SIG-M5 (cell line): ENCODE results near the gene SPAG16.
"Not testable (repeated sequence)": the region's sequence is repeated elsewhere in the genome, so short reads cannot be mapped to it uniquely, and the experiment has no call there.

Experiments
- DNase-seq: peaks from one replicate; lab custom pipeline; 2025; lab: John Stamatoyannopoulos, UW

Gene SPAG16

DNA sequence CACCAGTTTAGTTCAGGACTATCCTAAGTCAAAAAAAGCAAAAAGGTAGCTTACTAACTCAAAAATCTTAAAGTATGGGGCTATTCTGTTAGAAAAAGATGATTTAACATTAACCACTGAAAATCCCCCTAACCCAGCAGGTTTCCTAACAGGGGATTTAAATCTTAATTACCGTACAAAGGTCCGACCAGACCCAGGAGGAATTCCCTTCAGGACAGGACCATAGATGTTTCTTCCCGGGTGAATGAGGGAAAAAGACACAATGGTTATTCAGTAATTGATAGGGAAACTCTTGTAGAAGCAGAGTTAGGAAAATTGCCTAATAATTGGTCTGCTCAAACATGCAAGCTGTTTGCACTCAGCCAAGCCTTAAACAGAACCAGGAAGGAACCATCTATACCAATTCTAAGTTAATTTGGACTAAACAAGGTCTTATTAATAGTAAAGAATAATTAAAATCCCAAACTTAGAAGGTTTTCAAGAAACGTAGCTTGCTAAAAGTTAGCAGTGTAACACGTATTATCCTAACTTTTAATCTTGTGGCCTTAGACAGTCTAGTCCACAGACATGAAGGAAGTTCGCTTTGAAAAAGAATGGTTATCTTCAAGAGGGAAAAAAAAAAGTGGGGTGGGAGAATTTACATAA lies 124.3 kb downstream of the SPAG16 start:
- DNase-seq: not testable (repeated sequence)

DNA sequence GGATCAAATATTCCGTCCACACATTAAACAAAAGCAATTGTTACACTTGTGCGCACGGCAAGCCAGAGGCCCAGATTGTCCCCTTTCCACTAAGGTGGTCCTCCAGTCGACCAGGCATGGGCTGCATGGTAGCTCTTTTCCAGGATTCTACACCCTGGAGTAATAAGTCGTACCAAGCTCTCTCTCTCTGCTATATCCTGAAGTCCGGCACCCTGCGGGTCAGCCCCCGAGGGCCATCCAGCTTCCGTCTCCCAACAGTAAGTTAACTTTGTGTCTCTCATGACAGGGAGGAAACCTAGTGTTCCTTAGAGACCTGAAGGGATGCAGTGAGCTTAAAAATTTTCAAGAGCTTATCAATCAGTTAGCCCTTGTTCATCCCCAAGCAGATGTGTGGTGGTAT lies 126.4 kb downstream of the SPAG16 start:
- DNase-seq: not testable (repeated sequence)

DNA sequence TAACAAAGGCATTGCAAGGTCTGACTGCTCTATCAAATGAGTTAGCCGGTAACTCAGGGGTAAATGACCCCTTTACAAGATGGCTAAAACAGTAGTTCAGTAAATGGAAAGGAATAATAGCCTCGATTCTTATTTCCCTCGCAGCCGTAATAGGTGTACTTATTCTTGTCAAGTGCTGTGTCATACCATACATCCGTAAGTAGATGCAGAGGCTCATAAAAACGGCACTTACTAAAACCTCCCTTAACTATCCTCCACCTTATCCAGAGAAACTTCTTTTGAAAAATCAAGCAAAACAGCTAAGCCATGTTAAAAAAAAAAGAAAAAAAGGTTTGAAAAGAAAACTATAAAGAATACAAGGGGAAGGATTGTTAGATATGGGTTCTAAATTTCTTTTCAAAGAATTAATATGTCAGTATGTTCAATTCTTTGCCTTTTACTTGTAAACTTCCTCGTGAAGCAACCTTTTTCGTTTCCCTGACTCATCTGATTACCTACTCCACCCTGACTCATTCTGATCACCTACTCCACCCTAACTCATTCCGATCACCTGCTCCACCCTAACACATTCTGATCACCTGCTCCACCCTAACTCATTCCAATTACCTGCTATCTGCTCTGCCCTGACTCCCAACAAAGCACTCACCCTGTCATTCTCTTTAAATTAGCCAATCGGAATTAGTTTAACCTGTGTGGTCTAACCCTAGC lies 127.5 kb downstream of the SPAG16 start:
- DNase-seq: no peak

DNA sequence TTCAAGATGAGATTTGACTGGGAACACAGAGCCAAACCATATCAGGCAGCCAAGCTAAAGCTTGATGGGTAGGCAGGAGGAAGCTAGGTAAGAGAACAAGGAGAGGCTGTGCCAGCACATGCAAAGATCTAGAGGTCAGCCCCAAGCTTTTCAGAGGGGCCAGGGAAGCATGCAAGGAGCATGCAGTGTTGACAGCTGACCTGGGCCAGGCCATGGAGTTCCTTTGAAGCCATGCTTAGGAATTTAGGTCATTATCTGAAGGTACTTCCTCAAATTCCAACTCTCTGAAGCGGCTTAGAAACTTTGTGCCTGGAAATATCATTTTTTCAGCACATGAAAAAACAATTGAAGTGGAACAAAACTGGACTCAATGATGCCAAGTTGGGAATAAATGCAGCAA lies 130.8 kb downstream of the SPAG16 start:
- DNase-seq: no peak

DNA sequence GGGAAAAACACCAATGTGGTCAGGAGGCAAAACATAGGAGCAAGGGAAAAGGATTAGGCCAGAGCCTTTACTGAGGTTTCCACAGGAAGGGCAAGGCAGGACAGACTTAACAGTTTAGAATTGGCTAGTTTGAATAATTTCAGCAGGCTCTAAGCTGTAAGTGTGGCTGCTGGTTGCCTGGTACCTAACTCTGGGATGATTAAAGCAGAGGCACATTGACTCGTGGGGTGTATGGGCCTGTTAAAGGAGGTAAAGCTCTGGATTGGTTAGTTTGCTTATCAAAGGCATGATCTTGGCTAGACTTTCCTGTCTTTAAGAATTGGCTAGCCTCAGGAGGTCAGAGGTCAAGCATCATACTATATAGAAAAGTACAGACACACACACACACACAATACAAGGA lies 132.6 kb downstream of the SPAG16 start:
- no peak for DNase-seq

DNA sequence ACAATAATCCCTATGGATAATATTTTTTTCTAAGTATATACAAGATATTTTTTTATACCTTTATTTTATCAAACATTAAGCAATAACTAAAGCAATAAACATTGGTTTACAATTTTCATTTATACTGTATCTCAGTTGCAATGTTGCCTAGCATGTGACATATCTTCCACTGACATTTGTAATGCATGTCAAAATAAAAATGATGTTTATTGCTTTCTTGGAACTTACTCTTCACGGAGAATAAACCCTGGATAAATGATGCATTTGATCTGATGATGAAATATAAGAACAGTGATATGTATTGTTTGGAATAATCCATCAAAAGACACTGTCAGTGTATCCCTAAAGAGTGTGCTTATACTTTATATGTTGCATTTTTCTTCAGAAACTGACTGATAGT lies 135.7 kb downstream of the SPAG16 start:
- no peak for DNase-seq

DNA sequence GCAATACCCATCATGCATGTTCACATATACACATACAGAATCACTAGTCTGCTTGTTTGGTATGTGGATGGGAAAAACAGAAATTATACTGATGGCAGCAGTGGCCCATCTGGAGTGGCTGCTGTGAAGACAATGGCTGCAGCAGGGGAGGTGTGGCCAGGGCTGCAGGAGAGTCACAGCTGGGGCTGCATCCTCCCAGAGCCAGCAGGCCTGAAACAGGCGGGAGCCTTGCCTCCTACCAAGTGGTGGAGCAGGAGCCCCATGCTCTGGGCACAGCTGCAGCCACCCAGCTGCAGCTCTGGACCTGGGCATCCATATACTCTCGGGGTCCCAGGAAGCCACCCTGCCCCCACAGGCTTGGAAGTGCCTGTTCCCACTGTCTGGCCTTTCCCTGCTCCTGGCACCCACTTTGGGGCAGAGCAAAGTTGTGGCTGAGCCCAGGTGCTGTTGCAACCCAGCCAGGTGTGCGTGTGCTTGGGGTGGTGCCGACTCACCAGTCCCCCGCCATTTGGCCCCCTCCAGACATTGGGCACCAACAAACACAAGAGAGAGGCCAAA lies 136.6 kb downstream of the SPAG16 start:
- no peak for DNase-seq

DNA sequence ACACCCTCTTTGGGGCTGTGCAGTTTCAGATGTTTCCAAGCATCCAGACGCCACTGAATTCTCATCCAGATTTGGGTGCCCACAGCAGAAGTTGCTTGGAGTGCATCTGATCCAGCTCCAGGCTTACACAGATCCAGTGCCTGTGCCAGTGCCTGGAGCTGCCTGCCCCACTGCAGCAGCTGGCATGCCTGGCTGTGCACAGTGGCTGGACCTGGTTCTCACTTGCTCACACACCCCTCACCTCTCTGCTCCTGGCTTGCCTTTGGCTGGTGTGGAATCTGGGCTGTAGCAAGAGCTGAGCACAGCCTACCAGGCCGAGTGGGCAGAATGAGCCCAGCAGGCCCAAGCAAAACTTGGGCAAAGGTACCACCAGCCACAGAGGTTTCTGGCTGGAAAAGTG lies 137.9 kb downstream of the SPAG16 start:
- no peak for DNase-seq

DNA sequence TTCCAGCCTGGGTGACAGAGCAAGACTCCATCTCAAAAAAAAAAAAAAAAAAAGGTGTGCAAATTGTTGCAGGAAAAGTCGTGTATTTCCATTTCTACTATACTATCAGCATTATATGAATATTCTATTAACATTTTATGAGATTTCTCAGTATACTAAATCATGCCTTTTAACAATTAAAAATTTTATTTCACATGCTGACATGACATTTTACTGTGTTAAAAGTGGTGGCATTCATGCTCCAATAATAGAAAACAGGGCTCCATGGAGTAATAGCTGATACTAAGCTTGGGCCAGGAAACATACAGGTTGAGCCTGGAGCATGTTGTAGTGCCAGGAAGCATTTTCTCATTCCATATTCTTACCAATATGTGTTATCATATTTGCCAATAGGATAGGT lies 141.4 kb downstream of the SPAG16 start:
- no peak for DNase-seq

DNA sequence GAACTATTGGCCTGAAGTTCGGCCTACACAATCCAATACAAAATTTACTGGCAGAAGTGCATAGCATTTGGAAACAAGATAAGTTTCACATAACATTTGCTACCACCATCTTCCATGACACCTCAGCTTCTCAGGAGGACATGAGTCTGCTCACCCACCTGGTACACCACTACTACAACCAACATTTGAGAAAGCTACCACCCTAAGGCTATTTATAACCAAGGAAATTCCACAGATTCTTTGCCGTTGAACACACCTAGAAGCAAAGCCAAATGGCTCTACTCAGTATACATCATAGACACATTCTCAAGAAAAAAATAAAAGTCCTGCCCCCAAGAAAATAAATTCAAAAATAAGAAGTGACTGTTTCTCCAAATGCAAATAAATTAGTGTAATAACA lies 145.3 kb downstream of the SPAG16 start:
- no peak for DNase-seq

DNA sequence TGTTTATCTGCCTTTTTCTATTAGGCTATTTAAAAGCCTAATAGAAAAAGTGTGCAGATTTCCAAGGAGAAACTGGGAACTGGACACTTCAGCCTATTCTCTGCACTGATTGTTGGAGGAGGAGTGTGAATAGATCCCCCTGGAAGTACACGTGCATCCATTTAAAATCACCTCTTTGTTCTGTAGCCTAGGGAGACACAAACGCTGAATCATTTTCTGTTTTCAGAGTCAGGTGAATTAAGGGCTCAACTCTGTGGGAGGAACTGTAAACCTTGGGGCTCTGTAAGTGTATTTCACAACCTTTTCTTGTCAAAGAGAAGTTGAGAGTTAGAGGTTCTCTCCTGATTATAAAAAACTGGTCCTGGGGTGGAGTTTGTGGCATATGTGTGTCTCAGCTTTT lies 159.7 kb downstream of the SPAG16 start:
- no peak for DNase-seq

DNA sequence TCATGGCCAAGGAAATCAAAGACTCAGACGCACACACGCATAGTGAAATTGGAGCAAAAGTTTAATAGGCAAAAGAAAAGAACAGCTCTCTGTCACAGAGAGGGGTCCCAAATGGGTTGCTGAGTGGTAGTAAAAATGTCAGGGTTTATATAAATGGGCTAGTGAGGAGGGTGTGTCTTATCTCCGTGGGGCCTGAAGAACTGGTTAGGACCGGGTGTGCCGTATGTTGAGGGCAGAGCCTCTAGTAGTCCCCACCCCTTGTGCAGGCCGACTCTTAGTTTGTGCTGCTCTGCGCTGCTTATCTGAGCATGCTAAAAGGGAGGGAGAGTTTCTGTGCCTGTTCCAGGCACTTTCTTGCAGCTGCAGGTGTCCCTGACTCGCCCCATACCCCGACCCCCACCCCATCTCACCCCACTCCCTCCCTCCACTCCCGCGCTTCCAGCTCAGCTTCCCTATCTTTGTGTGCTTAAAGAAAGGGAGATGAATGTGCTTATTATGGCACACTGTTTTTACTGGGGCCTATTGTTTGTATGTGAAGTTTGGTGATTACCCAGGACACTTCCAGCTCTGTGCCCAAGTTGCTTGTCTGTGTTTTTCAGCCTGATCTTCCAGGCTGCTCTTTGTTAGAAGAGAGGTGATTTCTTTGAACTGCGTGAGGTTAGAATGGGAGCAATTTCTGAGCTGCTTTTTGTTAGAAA lies 167.4 kb downstream of the SPAG16 start:
- no peak for DNase-seq

DNA sequence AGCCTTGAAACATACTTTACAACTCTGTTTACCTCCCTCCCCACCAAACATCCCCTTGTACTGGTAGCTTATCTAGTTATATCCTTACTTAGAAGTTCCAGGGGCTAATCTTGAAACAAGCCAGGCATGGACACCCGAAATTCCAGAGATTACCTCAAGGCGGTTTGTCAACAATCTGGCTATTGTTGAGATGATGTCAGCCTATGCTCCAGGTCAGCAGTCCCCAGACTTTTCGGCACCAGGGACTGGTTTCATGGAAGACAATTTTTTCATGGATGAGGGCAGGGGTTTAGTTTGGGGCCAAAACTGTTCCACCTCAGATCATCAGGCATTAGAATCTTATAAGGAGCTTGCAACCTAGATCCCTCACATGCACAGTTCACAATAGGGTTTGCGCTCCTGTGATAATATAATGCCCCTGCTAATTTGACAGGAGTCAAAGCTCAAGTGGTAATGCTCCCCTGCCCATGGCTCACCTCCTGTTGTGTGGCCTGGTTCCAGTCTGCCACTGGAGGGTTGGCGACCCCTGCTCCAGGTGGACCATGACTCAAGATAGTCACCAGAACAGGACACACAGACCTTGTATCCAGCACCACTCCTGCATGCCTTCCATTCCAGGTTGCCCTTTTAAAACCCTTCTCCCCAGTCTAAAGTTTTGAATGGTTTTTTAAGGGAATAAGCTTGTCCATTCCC lies 171.2 kb downstream of the SPAG16 start:
- DNase-seq: no peak

DNA sequence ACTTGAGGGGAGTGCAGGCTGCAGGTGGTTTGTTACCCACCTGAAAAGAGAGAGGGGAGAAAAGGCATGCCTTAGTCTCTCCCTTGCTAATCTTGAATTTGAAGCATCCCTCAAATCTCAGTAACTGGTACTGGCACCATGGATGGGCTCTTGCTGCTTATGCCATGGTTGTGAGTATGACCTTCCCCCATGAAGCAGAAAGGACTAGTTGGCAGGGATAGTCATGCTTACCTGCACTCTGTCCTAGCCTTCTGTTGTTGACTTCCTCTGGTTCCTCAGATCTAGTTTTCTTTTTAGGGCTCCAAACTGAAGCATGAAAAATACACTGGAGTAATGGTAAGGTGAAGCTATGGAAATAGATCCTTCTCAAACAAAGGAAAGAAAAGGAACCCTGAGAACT lies 191.2 kb downstream of the SPAG16 start:
- DNase-seq: no peak

DNA sequence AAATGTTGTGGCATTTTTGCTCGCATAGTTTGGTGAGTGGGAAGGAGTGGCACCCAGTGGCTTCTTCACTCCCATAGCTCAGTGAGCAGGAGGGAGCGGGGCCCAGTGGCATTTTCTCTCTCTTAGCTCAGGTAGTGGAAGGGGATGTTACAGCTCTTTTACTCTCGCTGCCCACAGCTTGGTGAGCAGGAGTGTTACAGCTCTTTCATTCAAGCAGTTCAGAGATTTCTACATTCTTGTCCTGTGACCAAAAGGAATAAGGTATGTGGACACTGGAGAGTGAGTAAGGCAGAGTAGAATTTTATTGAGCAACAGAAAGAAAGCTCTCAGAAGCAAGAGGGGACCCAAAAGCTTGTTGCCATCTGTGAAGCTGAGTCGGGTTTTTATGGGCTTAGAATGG lies 192.4 kb downstream of the SPAG16 start:
- no peak for DNase-seq

DNA sequence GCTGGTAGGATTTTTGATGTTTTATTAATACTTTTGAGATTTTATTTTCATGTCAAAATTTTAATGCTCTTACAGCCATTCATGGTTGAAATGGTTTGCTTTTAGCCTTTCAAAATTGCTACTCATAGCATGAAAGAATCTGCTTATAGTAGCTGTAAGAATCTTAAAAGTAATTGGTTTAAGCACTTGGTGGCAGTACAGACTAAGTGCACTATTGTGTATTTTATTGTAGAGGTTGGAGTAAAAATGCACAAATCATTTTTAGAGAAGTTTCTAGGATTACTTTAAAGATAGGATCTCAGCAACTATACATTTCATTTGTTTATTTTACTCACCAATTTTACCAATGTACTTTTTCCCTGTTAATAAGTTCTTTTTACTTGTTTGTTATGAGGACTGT lies 205.8 kb downstream of the SPAG16 start:
- no peak for DNase-seq

DNA sequence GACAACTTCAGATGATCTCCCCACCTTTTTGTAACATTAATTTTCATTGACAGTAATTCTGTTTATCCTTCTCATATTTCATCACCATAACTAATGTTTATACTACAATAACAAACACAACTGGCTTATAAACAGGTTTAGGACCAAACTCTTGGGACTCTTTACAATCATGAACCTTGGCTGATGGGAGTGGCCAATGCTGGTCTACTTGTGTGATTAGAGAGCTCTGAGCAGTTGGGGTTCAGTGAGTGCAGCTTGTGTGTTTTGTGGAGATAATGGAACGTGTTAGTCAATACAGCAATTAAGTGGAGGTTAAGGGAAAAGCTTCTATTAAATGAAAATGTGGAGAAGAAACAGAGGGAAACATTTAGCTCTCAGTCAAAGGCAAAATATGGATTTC lies 207.1 kb downstream of the SPAG16 start:
- no peak for DNase-seq

DNA sequence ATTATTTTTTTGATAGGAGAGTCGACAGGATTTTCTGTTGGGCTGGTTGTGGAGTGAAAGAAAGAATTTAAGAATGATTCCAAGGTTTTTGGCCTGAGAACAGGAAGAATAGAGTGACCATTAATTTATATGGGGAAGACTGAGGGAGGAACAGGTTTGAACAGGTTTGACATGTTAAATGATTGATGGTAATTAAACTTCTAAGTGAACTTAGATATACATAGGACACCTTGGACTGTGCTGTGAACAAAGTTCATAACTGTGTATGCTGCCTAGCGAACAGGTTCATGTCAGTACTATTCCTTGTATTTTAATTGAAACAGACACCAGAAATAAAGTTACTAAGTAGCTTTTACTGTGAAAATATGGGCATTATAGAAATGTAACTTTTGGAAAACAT lies 212.0 kb downstream of the SPAG16 start:
- DNase-seq: no peak

DNA sequence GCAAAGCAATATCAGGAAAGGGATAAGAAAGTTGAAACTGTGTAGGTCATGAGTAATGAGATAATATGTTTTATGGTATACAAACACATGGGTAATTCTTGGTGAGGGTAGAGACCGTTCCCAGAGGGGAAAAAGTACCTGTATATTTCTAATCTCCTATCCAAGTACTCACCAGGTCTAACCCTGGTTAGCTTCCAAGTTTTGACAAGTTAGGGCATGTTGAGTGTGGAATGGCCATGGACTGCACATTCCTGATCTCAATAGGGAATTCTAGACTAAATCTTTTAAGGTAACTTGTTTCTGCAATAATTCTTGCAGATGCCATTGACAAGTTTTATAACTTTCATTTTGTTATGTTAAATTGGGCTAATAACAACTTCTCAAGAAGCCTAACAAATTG lies 216.6 kb downstream of the SPAG16 start:
- DNase-seq: no peak

DNA sequence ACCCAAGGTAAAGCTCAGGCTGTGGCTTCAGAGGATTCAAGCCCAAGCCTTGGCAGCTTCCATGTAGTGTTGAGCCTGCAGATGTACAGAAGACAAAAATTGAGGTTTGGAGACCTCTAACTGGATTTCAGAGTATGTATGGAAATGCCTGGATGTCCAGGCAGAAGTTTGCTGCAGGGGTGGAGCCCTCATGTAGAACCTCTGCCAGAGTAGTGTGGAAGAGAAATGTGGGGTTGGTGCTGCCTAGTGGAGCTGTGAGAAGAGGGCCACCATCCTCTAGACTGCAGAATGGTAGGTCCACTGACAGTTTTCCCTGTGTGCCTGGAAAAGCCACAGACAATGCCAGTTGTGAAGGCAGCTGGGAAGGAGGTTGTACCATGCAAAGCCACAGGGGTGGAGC lies 239.9 kb downstream of the SPAG16 start:
- DNase-seq: no peak

DNA sequence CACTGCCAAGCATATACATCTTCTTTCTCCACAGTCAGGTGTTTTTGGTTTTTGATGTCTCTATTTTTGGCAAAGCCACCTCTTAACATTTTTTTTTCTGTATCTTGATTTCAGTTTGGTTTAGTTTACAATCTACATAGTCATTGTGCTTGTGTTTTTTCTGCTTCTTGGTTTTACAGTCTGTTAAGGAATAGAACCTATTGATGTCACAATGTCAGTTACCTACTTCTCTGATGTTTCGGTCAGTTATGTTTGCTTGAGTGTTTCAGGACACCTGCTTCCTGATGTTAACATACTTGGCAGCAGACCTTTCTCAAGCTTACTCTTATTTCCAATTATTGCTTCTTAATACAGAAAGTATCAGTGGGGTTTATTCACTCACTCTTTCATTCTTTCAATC lies 253.3 kb downstream of the SPAG16 start:
- DNase-seq: no peak

DNA sequence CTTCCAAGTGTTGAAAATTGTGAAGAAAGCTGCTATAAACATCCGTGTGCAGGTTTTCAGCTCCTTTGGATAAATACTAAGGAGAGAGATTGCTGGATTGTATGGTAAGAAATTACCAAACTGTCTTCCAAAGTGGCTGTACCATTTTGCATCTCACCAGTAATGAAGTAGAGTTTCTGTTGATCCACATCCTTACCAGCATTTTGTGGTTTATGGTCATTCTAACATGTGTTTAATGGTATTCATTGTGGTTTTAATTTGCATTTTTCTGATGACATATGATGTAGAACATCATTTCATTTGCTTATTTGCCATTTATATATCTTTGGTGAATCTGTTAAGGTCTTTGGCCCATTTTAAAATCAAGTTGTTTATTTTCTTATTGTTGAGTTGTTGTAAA lies 260.7 kb downstream of the SPAG16 start:
- no peak for DNase-seq

DNA sequence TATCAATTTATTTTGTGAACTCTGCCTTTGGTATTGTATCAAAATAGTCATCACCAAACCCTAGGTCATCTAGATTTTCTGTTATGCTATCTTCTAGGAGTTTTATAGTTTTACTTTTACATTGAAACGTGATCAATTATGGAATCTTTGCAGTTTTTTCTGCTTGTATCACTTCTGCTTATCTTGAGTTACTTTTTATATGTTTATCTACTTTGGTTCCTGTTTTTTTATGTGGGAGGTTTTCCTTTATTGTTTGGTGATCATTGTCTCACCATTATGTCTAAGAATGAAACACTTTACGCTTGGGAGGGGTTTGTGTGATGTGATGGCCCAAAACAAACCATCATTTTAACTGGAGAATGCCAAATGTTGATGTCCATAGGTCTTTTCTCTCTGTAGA lies 261.2 kb downstream of the SPAG16 start:
- DNase-seq: no peak
